HCT116 (cell line): ENCODE data around the gene LOXHD1.

Source experiments
- CTCF ChIP-seq, 3 experiments: fragments of 200-600 bp in 1 of 3; sonication (generic) in 1 of 3; IDR thresholded peaks in 2 of 3; conservative IDR thresholded peaks in 1 of 3; 2 replicates each; pipeline ENCODE4 v1.5.1; 2012 to 2017; ENCODE audit warnings: low read depth in 2 of 3, low read length in 2 of 3, antibody characterized with exemption in 1 of 3, borderline replicate concordance in 1 of 3, control low read depth in 1 of 3, mild to moderate bottlenecking in 1 of 3, mixed read lengths in 1 of 3, mixed run types in 1 of 3, moderate library complexity in 1 of 3; ENCODE audit not compliant: insufficient read depth in 1 of 3
- EZH2 ChIP-seq: fragments of 200-600 bp; sonication (generic); IDR thresholded peaks from 2 replicates; pipeline ENCODE4 v1.6.1; 2017; ENCODE audit warnings: antibody characterized with exemption, mixed run types
- MAX ChIP-seq: IDR thresholded peaks from 2 replicates; pipeline ENCODE4 v1.6.1; 2012
- POLR2A ChIP-seq: IDR thresholded peaks from 2 replicates; pipeline ENCODE4 v1.7.0; 2011; ENCODE audit warnings: borderline replicate concordance; ENCODE audit not compliant: insufficient read depth, insufficient read length; ENCODE audit errors: extremely low read depth
- POLR2AphosphoS5 ChIP-seq: IDR thresholded peaks from 2 replicates; pipeline ENCODE4 v1.6.1; 2011; ENCODE audit warnings: mild to moderate bottlenecking, low read depth, low read length, moderate library complexity
- RAD21 ChIP-seq: IDR thresholded peaks from 2 replicates; pipeline ENCODE4 v1.6.1; 2012; ENCODE audit warnings: low read depth, mild to moderate bottlenecking
- SRF ChIP-seq: IDR thresholded peaks from 2 replicates; pipeline ENCODE4 v1.6.1; 2012; ENCODE audit warnings: low read depth
- ZBTB33 ChIP-seq: IDR thresholded peaks from 2 replicates; pipeline ENCODE4 v1.6.1; 2011; ENCODE audit warnings: mild to moderate bottlenecking, low read length, moderate library complexity; ENCODE audit not compliant: insufficient replicate concordance; ENCODE audit errors: extremely low read depth
- ZFX ChIP-seq: fragments of 450-650 bp; IDR thresholded peaks from 2 replicates; pipeline ENCODE4 v1.6.1; 2017

GRCh38 chr18:46536215-46536874 is 120.7 kb downstream of the LOXHD1 start:
- TF ChIP-seq MAX (peak; percentile 53), CTCF (IDR thresholded peaks at IDR 0.05 in 2 of 3, conservative IDR thresholded peaks at IDR 0.05 in 1 of 3; ENCODE audit: borderline replicate concordance in 1 of 3, insufficient read depth in 1 of 3, low read depth in 2 of 3, low read length in 2 of 3) (no peak), ZFX (no peak), RAD21 (no peak), SRF (no peak), EZH2 (no peak), POLR2A (no peak), POLR2AphosphoS5 (no peak), ZBTB33 (no peak)
